ENCODE data around the gene MBOAT1.

DNA sequence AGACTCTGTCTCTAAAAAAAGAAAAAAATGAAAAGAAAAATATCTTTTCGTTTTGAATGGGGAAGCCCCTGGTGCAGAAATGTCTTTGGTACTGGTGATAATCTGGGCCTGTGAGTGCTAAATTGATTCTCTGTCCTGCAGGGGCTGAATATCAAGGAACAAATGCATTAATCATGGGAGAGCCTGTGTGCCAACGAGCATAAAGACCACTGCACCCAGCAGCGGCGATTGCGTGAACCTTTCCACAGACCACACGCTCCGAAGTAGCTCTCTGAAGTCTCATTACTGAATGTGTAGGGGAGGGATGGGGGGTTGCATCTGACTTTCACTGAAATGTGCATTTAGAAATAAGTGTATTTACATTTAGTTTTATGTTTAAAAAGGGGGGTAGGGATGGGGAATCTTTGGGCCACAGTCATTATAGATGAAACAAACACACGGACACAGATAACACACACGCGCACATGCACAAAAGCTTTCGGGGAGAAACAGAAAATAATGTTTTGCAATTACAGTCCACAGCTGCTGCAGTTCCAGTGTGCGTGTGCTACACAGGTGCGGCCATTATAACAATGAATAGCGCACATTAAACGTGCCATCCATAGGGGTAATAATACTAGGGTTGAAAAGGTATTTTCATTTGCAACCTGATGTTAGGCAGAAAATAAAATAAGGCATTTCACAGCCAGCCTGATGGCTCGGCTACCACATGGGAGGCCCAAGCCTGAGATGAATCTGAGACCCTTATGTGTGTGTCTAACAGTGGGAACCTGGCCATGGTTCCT lies 154.0 kb downstream of the MBOAT1 start:
- TF ChIP-seq CTCF (IDR thresholded peaks at IDR 0.05) (no peak), POLR2A (IDR thresholded peaks at IDR 0.05) (no peak)
